GM18499 (cell line): Measurements from ENCODE around the gene PRTG.

Source experiments
- ATAC-seq: cut with Tn5 transposase; IDR thresholded peaks from one replicate; pipeline ENCODE4 v1.9.1; 2021; ENCODE audit warnings: moderate number of reproducible peaks; ENCODE audit not compliant: insufficient read depth, unreplicated experiment

PRTG gene

DNA sequence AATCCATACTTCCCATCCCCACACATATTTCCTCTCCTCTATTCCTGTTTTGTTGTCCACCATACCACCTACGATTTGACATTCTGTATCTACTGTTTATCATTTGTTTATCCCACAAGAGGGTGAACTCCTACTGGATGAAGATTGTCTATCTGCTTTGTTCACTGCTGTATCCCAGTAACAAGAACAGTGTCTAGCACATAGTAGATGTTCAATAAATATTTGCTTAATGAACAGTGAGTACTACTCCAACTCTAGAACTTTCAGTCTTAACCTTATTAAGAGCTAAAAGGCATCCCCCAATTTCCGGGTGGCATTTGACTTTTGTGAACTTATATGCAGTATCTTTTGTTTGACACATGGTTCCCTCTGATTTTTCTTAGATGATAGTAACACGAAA, 156.1 kb downstream of the PRTG start:
- no peak for ATAC-seq

- ATAC-seq: no peak
Observed at GRCh38 chr15:55576943-55577342, 166.0 kb downstream of the PRTG start.

DNA sequence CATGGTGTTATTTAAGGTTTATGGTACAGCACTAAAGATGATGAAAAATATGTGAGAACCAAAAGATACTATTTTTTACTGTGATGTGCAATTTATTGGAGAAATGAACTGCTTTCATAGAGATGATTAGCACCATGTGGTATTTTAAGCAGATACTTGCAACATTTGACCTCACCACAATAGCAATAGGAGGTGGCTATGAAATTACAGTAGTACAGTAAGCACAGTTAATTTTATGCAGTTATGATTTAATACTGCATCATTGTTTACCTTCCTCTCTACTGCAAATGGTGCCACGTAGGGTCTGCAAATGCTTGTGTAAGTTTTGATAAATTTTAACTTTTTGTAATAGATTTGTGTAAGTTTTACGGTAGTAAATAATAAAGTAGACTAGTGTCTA, 168.9 kb downstream of the PRTG start:
- ATAC-seq: no peak

GRCh38 chr15:55573224-55573623, 169.7 kb downstream of the PRTG start:
- ATAC-seq: no peak

DNA sequence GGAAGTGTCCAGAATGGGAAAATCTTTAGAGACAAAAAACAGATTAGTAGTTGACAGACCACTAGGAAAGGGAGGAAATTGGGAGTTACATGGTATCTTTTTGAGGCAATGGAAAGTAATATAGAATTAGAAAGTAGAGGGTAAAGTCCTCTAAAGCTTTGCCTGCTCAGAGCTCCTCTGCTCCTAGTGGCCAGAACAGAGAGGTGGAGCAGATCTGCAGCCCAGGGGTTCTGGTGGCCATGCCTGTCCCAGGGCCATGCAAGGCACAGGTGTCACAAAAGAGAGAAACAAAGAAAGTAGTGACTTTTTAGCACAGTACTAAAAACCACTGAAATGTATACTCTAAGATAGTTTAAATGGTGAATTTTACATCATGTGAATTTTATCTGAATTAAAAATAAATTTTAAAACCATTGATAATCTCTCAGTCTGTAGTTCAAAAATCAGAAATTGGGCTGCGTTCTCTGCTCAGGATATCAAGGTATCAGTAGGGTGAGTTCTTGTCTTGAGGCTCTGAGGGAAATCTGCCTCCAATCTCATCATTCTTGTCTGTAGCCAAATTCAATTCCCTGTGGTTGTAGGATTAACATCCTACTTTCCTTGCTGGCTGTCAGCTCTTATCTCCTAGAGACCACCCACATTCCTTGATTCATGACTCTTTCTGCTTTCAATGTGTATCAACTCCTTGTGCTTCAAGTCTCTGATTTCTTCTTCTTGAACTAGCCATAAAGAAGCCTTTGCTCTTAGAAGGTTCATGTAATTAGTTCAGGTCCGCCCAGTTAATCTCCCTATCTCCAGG, 178.4 kb downstream of the PRTG start:
- ATAC-seq: no peak

DNA sequence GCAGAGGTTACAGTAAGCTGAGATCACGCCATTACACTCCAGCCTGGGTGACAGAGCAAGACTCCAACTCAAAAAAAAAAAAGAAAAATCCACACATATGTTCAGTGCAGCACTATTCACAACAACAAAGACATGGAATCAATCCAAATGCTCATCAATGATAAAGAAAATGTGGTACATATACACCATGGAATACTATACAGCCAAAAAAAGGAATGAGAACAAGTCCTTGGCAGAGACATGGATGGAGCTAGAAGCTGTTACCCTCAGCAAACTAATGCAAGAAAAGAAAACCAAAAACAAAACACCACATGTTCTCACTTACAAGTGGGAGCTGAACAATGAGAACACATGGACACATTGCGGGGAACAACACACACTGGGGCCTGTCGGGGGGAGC, 180.4 kb downstream of the PRTG start:
- no peak for ATAC-seq
